GM21423 (cell line): ENCODE measurements around the gene MT1HL1.

ENCODE experiments used
- ATAC-seq: cut with Tn5 transposase; IDR thresholded peaks from one replicate; pipeline ENCODE4 v1.9.1; 2021; ENCODE audit warnings: mild to moderate bottlenecking, moderate library complexity; ENCODE audit not compliant: unreplicated experiment

Gene MT1HL1

GRCh38 chr1:237004116-237004515 lies at the start of gene MT1HL1:
TSS of gene MT1HL1 (minus strand) at chr1:237004441. CDS start at chr1:237004372, 69 bp downstream.
- ATAC-seq = no peak

GRCh38 chr1:237050915-237051314 lies 46.7 kb upstream of the MT1HL1 start:
- no peak for ATAC-seq

- ATAC-seq = no peak
These were observed 45.9 kb upstream of the MT1HL1 start for GRCh38 chr1:237050185-237050584.

- ATAC-seq = no peak
These were observed 44.6 kb upstream of the MT1HL1 start for GRCh38 chr1:237048803-237049202.

GRCh38 chr1:237045278-237046016 lies 41.2 kb upstream of the MT1HL1 start:
- no peak for ATAC-seq

GRCh38 chr1:237043846-237044636 lies 39.8 kb upstream of the MT1HL1 start:
- ATAC-seq = no peak

- no peak for ATAC-seq
These were observed 38.8 kb upstream of the MT1HL1 start for GRCh38 chr1:237042892-237043576.

GRCh38 chr1:237042526-237042891 lies 38.3 kb upstream of the MT1HL1 start:
- ATAC-seq = no peak

- no peak for ATAC-seq
These were observed 37.7 kb upstream of the MT1HL1 start, which contains the start of gene RYR2 for GRCh38 chr1:237041795-237042525. TSS of gene RYR2 (plus strand) at chr1:237042184. CDS start at chr1:237042522, 338 bp downstream.

GRCh38 chr1:237041461-237041794 lies 37.2 kb upstream of the MT1HL1 start:
- no peak for ATAC-seq

- no peak for ATAC-seq
These were observed 36.6 kb upstream of the MT1HL1 start for GRCh38 chr1:237040823-237041222.

- no peak for ATAC-seq
These were observed 34.0 kb upstream of the MT1HL1 start for GRCh38 chr1:237038211-237038610.

GRCh38 chr1:237035759-237036158 lies 31.5 kb upstream of the MT1HL1 start:
- ATAC-seq = no peak

- ATAC-seq = no peak
These were observed 29.6 kb upstream of the MT1HL1 start for GRCh38 chr1:237033804-237034203.

- no peak for ATAC-seq
These were observed 28.8 kb upstream of the MT1HL1 start for GRCh38 chr1:237033061-237033460.

- ATAC-seq = peak; percentile 69
These were observed 27.8 kb upstream of the MT1HL1 start for GRCh38 chr1:237032029-237032428.

- no peak for ATAC-seq
These were observed 27.2 kb upstream of the MT1HL1 start for GRCh38 chr1:237031480-237031879.

GRCh38 chr1:237029850-237030535 lies 25.8 kb upstream of the MT1HL1 start:
- no peak for ATAC-seq

GRCh38 chr1:237029240-237029639 lies 25.0 kb upstream of the MT1HL1 start:
- ATAC-seq = no peak

- no peak for ATAC-seq
These were observed 21.3 kb upstream of the MT1HL1 start for GRCh38 chr1:237025358-237026074.
